22Rv1 (cell line): ENCODE results near the gene ABCG8.

Experiments
- CTCF ChIP-seq: fragments of 450-650 bp; IDR thresholded peaks from 2 replicates; pipeline ENCODE4 v1.5.1; 2017; ENCODE audit warnings: mild to moderate bottlenecking
- ZFX ChIP-seq: fragments of 450-650 bp; IDR thresholded peaks from 2 replicates; pipeline ENCODE4 v1.6.1; 2017; ENCODE audit warnings: antibody characterized with exemption, borderline replicate concordance

GRCh38 chr2:43800894-43801293, 37.9 kb upstream of the ABCG8 start:
- TF ChIP-seq CTCF = no peak
- TF ChIP-seq ZFX = no peak
